D341Med (cell line): ENCODE data around the gene TAF3.

Experiments
- DNase-seq: peaks from one replicate; pipeline ENCODE4 v3.0.0; 2012; ENCODE audit warnings: low spot score

The TAF3 gene

GRCh38 chr10:7886056-7886455 lies 67.8 kb downstream of the TAF3 start:
- no peak for DNase-seq

DNA sequence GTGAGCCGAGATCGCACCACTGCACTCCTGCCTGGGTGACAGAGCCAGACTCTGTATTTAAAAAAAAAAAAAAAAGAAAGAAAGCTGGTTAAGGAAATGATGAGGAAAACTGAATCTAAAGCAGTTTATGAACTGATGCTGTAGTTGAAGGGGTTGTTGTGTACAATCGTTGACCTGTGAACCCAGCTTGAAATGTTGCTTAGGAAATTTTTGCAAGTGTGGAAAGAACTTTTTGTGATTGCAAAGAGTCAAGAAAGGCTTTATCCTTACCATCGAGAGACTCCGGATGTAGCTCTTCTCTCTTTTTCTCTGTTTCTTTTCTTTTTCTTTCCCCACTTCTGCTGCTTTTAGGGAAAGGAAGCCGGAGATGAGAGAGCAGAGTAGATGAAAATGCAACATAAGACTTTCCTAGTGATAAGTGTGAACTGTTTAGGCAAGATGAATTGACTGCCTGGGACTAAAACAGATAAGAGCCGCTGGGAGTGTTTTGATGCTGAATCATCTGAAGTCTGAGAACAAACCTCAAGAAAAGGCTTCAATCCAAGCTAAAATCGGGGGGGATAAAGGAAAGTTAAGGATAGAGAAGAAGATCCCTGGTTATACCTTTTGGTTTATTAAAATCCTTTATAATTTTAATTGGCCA lies 69.0 kb downstream of the TAF3 start:
- no peak for DNase-seq

DNA sequence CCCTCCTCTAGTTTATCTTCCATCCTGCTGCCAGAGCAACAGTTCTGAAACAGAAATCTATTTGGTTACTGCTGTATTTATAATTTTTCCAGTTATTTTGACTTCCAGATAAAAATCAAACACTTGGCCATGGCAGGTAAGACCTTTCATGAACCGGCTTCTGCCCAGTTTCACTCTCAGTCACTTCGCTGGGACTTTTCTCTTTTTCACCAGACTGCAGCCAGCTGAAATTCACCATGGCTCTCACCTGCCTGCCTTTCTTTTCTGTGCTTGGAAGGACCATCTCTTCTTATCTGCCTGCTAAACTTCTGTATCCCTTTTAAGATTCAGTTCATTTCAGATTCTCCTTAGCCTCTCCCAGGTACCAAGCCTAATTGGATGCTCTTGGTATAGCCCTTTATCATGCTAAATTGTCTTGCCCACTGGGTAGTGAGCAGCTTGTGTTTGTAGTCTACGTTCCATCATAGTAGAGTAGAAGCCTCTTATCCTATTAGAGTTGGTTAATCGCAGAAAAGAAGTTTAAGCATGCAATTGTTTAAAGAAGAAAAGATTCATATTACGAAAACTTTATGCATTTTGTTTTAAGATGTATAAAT lies 71.7 kb downstream of the TAF3 start:
- DNase-seq: no peak

DNA sequence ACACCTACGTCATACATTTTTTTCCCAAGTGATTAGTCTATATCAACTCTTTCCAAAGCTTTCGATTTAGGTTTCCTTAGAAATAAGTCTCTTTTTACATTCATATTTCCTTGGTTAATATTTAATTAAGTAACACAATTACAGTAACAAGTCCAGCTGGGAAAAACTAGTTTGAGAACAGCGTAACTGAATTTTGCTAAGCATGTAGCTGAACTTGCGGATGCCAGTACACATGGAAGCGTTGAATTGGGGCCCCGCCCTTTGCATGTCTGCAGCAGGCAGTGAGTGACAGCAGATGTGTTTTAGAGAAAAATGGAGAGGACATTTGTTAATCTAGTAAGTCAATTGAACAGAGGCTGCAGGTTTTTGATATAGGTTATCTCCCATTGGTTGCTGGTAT lies 72.5 kb downstream of the TAF3 start:
- DNase-seq: no peak

- DNase-seq: no peak
Measured at GRCh38 chr10:7891634-7892033, 73.3 kb downstream of the TAF3 start.

DNA sequence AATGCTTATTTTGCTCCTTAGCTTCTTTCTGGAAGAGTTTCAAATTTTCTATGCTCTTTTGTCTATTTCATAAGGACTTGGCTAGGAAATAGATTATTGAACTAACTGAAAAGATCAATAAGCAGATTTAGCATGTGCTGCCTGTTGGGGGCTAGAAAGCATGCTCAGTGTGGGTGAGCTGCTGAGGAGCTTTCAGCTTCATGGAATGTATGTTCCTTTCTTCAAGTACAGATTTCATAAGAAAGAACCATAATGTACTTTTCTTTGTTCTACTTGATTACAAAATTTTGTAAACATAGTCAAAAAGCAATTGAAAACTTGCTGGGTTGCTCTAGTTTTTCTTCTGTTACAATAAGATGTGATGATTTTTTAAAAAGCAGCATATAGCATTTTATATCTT lies 73.8 kb downstream of the TAF3 start:
- DNase-seq: no peak

DNA sequence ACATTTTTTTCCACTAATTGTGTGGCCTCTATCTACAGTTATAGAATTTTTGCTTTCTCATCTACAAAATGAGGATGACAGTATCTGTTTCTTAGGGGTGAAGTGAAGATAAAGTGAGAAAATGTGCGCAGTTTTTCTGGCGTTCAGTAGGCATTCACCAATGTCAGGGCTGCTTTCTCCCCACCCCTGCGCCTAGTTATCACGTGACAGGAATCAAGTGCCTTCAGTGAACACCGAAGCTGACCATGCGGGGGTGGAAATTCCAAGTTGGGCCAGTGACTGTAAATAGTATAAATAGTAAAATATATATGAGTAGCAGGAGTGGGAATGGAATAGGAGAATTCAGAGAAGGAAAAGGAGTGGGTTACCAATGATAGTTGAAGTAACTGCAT lies 77.4 kb downstream of the TAF3 start:
- no peak for DNase-seq

DNA sequence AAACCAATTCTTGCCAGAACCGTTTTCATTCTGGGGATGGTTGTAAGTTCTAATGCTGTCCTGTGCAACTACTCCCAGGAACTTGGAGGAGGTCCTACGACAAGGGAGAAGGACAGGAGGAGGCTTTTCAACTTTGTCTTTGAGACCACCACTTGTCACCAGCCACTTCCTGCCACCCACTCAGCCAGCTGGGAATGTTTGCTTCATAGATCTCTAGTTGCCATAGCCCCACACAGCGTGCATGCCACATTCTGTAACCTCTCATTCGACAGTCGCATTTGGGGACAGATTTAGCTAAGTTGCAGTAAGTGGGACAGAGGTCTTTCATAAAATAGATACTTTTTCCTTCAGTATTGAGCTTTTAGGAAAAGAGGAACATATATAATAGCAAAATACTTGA lies 78.0 kb downstream of the TAF3 start:
- DNase-seq: no peak

DNA sequence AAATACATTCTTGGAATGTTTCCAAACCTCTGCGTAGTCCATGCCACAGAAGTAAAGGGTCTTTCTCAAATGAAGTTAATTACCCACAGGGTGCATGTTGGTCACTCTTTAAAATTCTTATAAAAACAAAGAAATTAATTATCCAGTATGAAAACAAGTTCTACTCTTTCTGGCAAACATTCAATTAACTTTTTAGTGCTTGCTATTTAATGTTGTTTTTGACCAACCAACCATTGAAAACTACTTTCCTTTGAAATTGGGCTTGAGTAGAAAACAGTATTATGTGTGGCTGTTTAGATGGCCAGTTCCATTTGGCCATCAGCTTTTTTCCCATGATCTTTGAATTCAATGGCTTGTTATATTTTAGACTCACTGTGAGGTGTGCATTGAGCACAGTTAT lies 83.0 kb downstream of the TAF3 start:
- DNase-seq: no peak

DNA sequence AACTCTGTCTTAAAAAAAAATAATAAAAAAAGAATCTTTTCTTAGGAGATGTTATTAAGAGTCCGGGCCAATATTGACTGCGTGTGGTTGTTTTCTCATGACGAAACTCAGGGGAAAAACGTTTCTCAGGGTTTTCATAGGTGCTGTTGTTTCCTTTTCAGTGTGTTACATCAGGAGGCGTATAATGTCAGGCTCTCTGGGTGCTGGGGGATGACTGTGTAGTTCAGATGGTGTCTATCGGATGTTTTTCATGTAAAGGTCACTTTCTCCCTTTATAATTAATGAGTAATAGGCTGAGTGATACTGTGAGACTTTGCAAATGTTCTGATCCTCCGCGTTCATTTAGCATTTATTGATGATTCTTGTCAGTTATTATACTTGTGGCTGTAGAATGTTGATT lies 84.1 kb downstream of the TAF3 start:
- no peak for DNase-seq

- no peak for DNase-seq
Measured at GRCh38 chr10:7903851-7904250, 85.5 kb downstream of the TAF3 start.

- DNase-seq: no peak
Measured at GRCh38 chr10:7906128-7906527, 87.8 kb downstream of the TAF3 start.

DNA sequence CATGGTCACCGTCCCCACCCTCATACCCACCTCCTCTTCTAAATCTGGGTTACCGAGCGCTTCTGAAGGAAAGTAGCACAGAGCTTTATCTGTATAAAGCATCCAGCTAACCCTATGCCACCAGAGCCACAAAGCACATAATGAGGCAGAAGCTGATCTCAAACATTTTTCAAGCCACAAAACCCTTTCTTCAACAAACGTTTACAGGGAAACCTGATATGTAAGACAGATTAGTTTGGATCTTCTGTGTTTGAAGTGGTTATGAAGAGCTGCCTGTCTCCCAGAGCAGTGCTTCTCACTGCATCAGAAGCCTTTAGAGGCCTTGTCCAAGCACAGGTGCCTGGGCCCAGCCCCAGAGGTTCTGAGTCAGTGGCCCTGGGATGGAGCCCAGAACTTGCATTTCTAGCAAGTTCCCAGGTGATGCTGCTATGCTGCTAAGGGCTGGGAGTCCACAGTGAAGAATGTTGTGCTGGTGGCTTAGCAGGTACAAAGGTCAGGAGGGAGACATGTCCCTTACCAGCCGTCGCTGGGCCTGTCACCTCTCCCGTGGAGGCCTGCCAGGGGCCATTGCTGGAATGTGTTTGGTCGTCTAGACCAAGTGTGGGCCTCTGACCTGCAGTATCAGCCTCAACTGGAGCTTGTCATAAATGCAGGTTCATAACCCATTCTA lies 90.4 kb downstream of the TAF3 start:
- DNase-seq: no peak

DNA sequence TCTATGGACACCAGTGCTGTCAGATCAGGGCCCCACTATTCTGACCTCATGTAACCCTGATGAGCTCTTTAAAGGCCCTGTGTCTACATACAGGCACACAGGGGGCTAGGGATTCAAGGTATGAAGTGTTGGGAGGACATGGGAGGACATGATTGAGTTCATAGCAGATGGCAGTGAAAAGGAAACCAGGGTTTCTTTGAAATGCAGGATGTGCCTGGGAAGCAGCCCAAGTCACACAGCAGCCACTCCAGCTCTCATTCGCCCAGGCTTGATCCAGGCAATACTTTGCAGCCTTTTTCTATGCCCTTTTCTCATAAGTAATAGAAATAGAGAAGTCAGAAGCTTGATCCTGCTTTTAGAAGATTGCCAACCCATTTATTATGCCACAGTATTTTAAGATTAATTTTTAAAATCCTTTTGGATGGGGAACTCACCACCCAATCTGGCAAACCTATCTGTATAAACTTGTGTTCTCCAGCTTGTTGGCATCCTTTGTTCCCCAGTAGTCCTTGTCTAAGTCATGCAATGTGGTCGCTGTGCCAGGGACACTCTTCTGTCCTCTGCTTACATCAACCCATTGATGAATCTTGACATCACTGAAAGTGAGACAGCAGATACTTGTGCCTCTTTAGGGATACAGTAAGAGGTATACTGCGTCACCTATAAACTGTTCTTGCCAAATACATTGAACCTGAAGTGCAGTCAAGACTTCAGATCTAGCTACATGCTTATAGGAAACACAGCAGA lies 95.0 kb downstream of the TAF3 start:
- no peak for DNase-seq

- no peak for DNase-seq
Measured at GRCh38 chr10:7915923-7916536, 97.7 kb downstream of the TAF3 start.

- DNase-seq: no peak
Measured at GRCh38 chr10:7917736-7918135, 99.4 kb downstream of the TAF3 start.

GRCh38 chr10:7922707-7923106 lies 104.4 kb downstream of the TAF3 start:
- DNase-seq: no peak

GRCh38 chr10:7928536-7928935 lies 110.2 kb downstream of the TAF3 start:
- DNase-seq: no peak

DNA sequence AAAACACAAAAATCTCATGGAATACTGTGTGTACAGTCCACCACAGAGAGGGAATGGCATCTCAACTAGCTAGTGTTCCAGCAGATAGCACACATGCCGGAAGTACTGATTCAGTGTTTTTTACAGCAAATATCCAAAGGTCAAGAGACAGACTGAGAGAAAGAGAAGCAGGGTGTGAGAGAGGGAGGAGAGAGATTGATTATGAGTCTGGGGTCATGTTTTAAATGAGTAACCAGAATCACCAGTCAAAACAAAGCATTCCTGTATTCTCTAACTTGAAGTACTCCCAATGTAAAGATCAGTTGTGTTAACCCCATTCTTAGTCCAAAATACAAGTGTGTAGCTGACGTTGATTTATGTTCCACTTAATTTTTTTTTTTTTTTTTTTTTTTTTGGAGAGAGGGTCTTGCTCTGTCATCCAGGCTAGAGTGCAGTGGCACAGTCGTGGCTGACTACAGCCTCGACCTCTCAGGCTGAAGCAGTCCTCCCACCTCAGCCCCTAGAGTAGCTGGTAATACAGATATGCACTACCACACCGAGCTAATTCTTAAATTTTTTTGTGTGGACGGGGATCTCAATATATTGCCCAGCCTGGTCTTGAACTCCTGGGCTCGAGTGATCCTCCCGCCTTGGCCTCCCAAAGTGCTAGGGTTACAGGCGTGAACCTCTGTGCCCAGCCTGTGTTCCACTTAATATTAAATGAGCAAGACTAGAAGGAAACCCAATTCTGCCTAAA lies 114.2 kb downstream of the TAF3 start:
- DNase-seq: no peak

DNA sequence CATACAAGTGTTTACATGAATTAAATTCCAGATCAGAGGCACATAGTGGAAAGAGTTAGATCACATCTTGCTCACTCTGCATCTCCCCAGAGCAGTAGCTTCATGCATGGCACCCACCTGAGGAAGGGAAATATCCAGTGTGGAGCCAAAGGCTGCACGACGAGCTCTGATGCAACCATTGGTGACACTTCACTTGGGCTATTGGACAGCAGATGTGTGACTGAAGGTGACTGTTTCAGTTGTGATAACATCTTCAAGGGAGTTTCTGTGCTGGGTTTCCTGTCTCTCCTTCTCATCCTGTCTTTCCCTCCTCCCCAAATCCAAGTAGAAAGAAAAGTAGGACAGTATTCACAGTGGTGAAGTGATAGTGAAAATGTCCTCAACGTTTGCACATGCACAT lies 115.0 kb downstream of the TAF3 start:
- DNase-seq: no peak

DNA sequence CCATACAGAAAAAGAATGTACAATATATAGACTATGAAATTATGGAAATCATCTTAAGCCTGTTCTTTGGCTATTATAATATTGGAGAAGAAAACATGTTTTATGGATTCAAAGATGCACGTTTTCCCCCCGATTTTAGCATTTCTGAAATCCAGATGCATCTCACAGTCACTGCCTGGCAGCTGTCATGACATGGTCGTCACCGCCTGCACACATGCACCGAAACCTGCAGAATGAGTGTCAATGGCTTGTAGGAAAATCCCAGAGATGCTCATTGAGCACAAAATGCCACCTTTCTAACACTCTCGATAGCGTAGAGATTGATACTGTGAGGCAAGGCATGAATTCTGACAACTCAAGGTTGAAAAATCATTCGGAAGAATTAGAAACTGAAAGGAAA lies 115.5 kb downstream of the TAF3 start:
- no peak for DNase-seq
